M059J (cell line): ENCODE measurements around the gene ANKRD63. TPM values are rescaled to one million over a fixed set of nuclear protein-coding genes. Genes with fewer than 3 reads are reported as not detected.

Experiments used
- DNase-seq: peaks from one replicate; pipeline ENCODE4 v3.0.0-alpha.2; 2012; ENCODE audit warnings: low read depth
- total RNA-seq: library from RNA; depleted of rRNA; stranded (reverse); fragments of >200 nt; shearing (Covaris generic); gene quantifications from 2 replicates; pipeline ENCODE4 v1.2.3, GENCODE V29; 2014

ANKRD63 gene
- total RNA-seq, 1 experiment from 2014 or later: not detected

- peak; percentile 48 for DNase-seq
These were observed 3.3 kb downstream of the ANKRD63 start for GRCh38 chr15:40279437-40280141.

GRCh38 chr15:40278026-40278425 lies 4.8 kb downstream of the ANKRD63 start:
- no peak for DNase-seq

GRCh38 chr15:40277471-40277870 lies 5.4 kb downstream of the ANKRD63 start:
- no peak for DNase-seq

- DNase-seq: no peak
These were observed 5.9 kb downstream of the ANKRD63 start for GRCh38 chr15:40276927-40277326.

- DNase-seq: no peak
These were observed 6.9 kb downstream of the ANKRD63 start for GRCh38 chr15:40275954-40276353.

GRCh38 chr15:40275523-40275922 lies 7.3 kb downstream of the ANKRD63 start:
- DNase-seq: no peak

- DNase-seq: peak; percentile 68
These were observed 8.3 kb downstream of the ANKRD63 start for GRCh38 chr15:40274350-40275274.

GRCh38 chr15:40273428-40273827 lies 9.4 kb downstream of the ANKRD63 start:
- no peak for DNase-seq

GRCh38 chr15:40272485-40273056 lies 10.3 kb downstream of the ANKRD63 start:
- DNase-seq: no peak

GRCh38 chr15:40271685-40272484 lies 11.0 kb downstream of the ANKRD63 start:
- DNase-seq: no peak

GRCh38 chr15:40270246-40270995 lies 12.4 kb downstream of the ANKRD63 start:
- DNase-seq: no peak

GRCh38 chr15:40269604-40270003 lies 13.3 kb downstream of the ANKRD63 start:
- DNase-seq: no peak

- DNase-seq: no peak
These were observed 15.2 kb downstream of the ANKRD63 start for GRCh38 chr15:40267670-40268069.

- peak; percentile 97 for DNase-seq
These were observed 16.0 kb downstream of the ANKRD63 start for GRCh38 chr15:40266828-40267304.

- no peak for DNase-seq
These were observed 17.0 kb downstream of the ANKRD63 start for GRCh38 chr15:40265875-40266274.

- no peak for DNase-seq
These were observed 17.5 kb downstream of the ANKRD63 start for GRCh38 chr15:40265355-40265754.

GRCh38 chr15:40264321-40265153 lies 18.3 kb downstream of the ANKRD63 start:
- DNase-seq: no peak

GRCh38 chr15:40263024-40263754 lies 19.7 kb downstream of the ANKRD63 start:
- DNase-seq: peak; percentile 80

GRCh38 chr15:40259021-40259420 lies 23.8 kb downstream of the ANKRD63 start:
- DNase-seq: peak; percentile 48
